IMR-90 (cell line): ENCODE results near the gene SLC27A6.

Experiments used
- BHLHE40 ChIP-seq: fragments of 150-350 bp; IDR thresholded peaks from 2 replicates; pipeline ENCODE4 v1.6.1; 2016; ENCODE audit warnings: mild to moderate bottlenecking, low read depth, low read length
- CEBPB ChIP-seq: IDR thresholded peaks from 2 replicates; pipeline ENCODE4 v1.6.1; 2012; ENCODE audit warnings: low read depth, low read length, improper control_type of control experiment
- CHD1 ChIP-seq: IDR thresholded peaks from 2 replicates; pipeline ENCODE4 v1.6.1; 2012; ENCODE audit warnings: low read depth, low read length, improper control_type of control experiment
- CTCF ChIP-seq: conservative IDR thresholded peaks from 2 replicates; pipeline ENCODE4 v1.5.1; 2012; ENCODE audit warnings: mild to moderate bottlenecking, low read depth, low read length, improper control_type of control experiment
- ELK1 ChIP-seq: fragments of 150-350 bp; IDR thresholded peaks from 2 replicates; pipeline ENCODE4 v1.6.1; 2016; ENCODE audit warnings: low read depth, mild to moderate bottlenecking, low read length, moderate library complexity, borderline replicate concordance
- FOS ChIP-seq: fragments of 150-350 bp; IDR thresholded peaks from 2 replicates; pipeline ENCODE4 v1.6.1; 2016; ENCODE audit warnings: low read depth, low read length
- MAFK ChIP-seq: IDR thresholded peaks from 2 replicates; pipeline ENCODE4 v1.6.1; 2012; ENCODE audit warnings: low read depth, low read length, improper control_type of control experiment
- MAZ ChIP-seq: IDR thresholded peaks from 2 replicates; pipeline ENCODE4 v1.6.1; 2012; ENCODE audit warnings: low read depth, mild to moderate bottlenecking, low read length, improper control_type of control experiment, moderate library complexity, borderline replicate concordance
- MXI1 ChIP-seq: IDR thresholded peaks from 2 replicates; pipeline ENCODE4 v1.6.1; 2012; ENCODE audit warnings: low read depth, mild to moderate bottlenecking, low read length, moderate library complexity, borderline replicate concordance
- POLR2A ChIP-seq: IDR thresholded peaks from 2 replicates; pipeline ENCODE4 v1.6.1; 2012; ENCODE audit warnings: mild to moderate bottlenecking, low read depth, low read length
- RAD21 ChIP-seq: IDR thresholded peaks from 2 replicates; pipeline ENCODE4 v1.6.1; 2012; ENCODE audit warnings: low read length, improper control_type of control experiment
- RFX5 ChIP-seq: IDR thresholded peaks from 2 replicates; pipeline ENCODE4 v1.8.0; 2012; ENCODE audit warnings: low read depth, mild to moderate bottlenecking, low read length, moderate library complexity
- SMC3 ChIP-seq: fragments of 150-350 bp; IDR thresholded peaks from 2 replicates; pipeline ENCODE4 v1.6.1; 2016; ENCODE audit warnings: low read depth, mild to moderate bottlenecking, antibody characterized with exemption, low read length, moderate library complexity
- USF2 ChIP-seq: fragments of 150-350 bp; IDR thresholded peaks from 2 replicates; pipeline ENCODE4 v1.6.1; 2017; ENCODE audit warnings: mild to moderate bottlenecking, antibody characterized with exemption, low read length, low read depth

- TF ChIP-seq MAFK, result no peak
- no peak for TF ChIP-seq SMC3
- no peak for TF ChIP-seq CTCF
- no peak for TF ChIP-seq USF2
- TF ChIP-seq CEBPB, result no peak
- TF ChIP-seq FOS, result no peak
- no peak for TF ChIP-seq POLR2A
- no peak for TF ChIP-seq BHLHE40
- no peak for TF ChIP-seq RAD21
- no peak for TF ChIP-seq MAZ
- no peak for TF ChIP-seq RFX5
- no peak for TF ChIP-seq ELK1
- TF ChIP-seq MXI1, result no peak
- TF ChIP-seq CHD1, result no peak
Measured at GRCh38 chr5:129020683-129021082, 55.4 kb downstream of the SLC27A6 start.
